Thyroid gland (tissue), 4 donors: Measurements from ENCODE around the gene STK11IP. TPM values are rescaled to one million over a fixed set of nuclear protein-coding genes. Genes with fewer than 3 reads are reported as not detected.

ENCODE experiments used
- DNase-seq, 2 donors: peaks; one replicate each; pipeline ENCODE4 v3.0.0-alpha.2; 2019
- H3K27ac ChIP-seq, 3 donors: fragments of 200-600 bp; sonication (generic); 1 replicate in 2 of 3; 2 replicates in 1 of 3; pipeline ENCODE4 v1.5.1; 2016 to 2019; ENCODE audit warnings: mild to moderate bottlenecking in 1 of 3, moderate library complexity in 1 of 3
- H3K27me3 ChIP-seq: fragments of 200-600 bp; sonication (generic); one replicate; pipeline ENCODE4 v1.5.1; 2019
- H3K36me3 ChIP-seq, 2 donors: fragments of 200-600 bp; sonication (generic); one replicate each; pipeline ENCODE4 v1.5.1; 2016 to 2019
- H3K4me1 ChIP-seq, 2 donors: fragments of 200-600 bp; sonication (generic); one replicate each; pipeline ENCODE4 v1.5.1; 2017 to 2019
- H3K4me3 ChIP-seq, 3 donors: fragments of 200-600 bp; sonication (generic); replicated peaks in 1 of 3; 1 replicate in 2 of 3; 2 replicates in 1 of 3; pipeline ENCODE4 v1.5.1; 2016; ENCODE audit warnings: mild to moderate bottlenecking in 1 of 3
- H3K9me3 ChIP-seq: fragments of 200-600 bp; sonication (generic); one replicate; pipeline ENCODE4 v1.5.1; 2017
- CTCF ChIP-seq, 6 experiments: fragments of 200-600 bp in 3 of 6; fragments of 450-650 bp in 3 of 6; sonication (generic) in 3 of 6; IDR thresholded peaks; one replicate each; pipeline ENCODE4 v1.5.1; 2016 to 2019; ENCODE audit warnings: antibody characterized with exemption in 6 of 6, mild to moderate bottlenecking in 2 of 6, inconsistent platforms in 1 of 6, moderate library complexity in 1 of 6
- POLR2A ChIP-seq, 2 donors: fragments of 450-650 bp; IDR thresholded peaks; one replicate each; pipeline ENCODE4 v1.6.1; 2017; ENCODE audit warnings: antibody characterized with exemption in 2 of 2, mild to moderate bottlenecking in 2 of 2, moderate library complexity in 1 of 2
- WGBS, 2 donors: methylation state at CpG; one replicate each; pipeline ENCODE4 v1.1.5; 2017; 5-methylcytosine and 5-hydroxymethylcytosine counted together
- intact Hi-C: fragments of 100-400 bp; cut with DNase I; formaldehyde crosslinking; loops from one replicate; pipeline ENCODE4 v1.15.1; 2023
- total RNA-seq, 4 donors: library from RNA; depleted of rRNA; stranded (reverse); fragments of >200 nt; gene quantifications; one replicate each; pipeline ENCODE4 v1.2.3, GENCODE V29; 2016

Gene STK11IP
- total RNA-seq, 4 donors from 2014 or later: 14.6 to 25.0 (median 19.7) TPM

- H3K4me1 ChIP-seq: no peaks in the 10 kb centered on the region
- H3K27me3 ChIP-seq: no peaks in the 10 kb centered on the region
- TF ChIP-seq POLR2A (IDR thresholded peaks at IDR 0.05) (no peak), CTCF (IDR thresholded peaks at IDR 0.05) (no peak)
- no peak overlapping the region for H3K4me3 ChIP-seq
- intact Hi-C loops: no loop called here
- H3K36me3 ChIP-seq: peaks cover 2 to 10% of the 10 kb centered on the region in 2 donors
- H3K27ac ChIP-seq: no peak overlapping the region
- 77 to 81% methylated on average over 11 of the region's 11 CpGs for WGBS, 2 donors
- H3K9me3 ChIP-seq: no peaks in the 10 kb centered on the region
- peak; percentile 45 to 52 for DNase-seq
Measured at GRCh38 chr2:219614076-219614860, 16.6 kb downstream of the STK11IP start.

GRCh38 chr2:219615036-219615435 lies 17.4 kb downstream of the STK11IP start:
- WGBS, 2 donors: 81 to 90% methylated on average over 6 to 11 of the region's 11 CpGs
- DNase-seq: no peak
- intact Hi-C loops: no loop called here
- Histone ChIP-seq H3K4me1 (no peaks in the 10 kb centered on the region), H3K36me3 (peaks cover 0 to 10% of the 10 kb centered on the region in 2 donors), H3K9me3 (no peaks in the 10 kb centered on the region), H3K27ac (no peak overlapping the region), H3K27me3 (no peaks in the 10 kb centered on the region), H3K4me3 (no peak overlapping the region)
- TF ChIP-seq CTCF (IDR thresholded peaks at IDR 0.05) (no peak), POLR2A (IDR thresholded peaks at IDR 0.05) (no peak)

GRCh38 chr2:219615894-219616293 lies 18.2 kb downstream of the STK11IP start:
- peaks cover 0 to 10% of the 10 kb centered on the region in 2 donors for H3K36me3 ChIP-seq
- no peaks in the 10 kb centered on the region for H3K27me3 ChIP-seq
- no peaks in the 10 kb centered on the region for H3K9me3 ChIP-seq
- no peaks in the 10 kb centered on the region for H3K4me1 ChIP-seq
- H3K27ac ChIP-seq: no peak overlapping the region
- intact Hi-C loops: no loop called here
- no peak for DNase-seq
- WGBS, 2 donors: 89 to 100% methylated on average over 1 to 9 of the region's 12 CpGs
- TF ChIP-seq POLR2A (IDR thresholded peaks at IDR 0.05): no peak
- no peak for TF ChIP-seq CTCF (IDR thresholded peaks at IDR 0.05)
- H3K4me3 ChIP-seq: no peak overlapping the region

GRCh38 chr2:219616550-219616949 lies 18.9 kb downstream of the STK11IP start:
- H3K4me1 ChIP-seq: no peaks in the 10 kb centered on the region
- no peaks in the 10 kb centered on the region for H3K27me3 ChIP-seq
- 58 to 63% methylated on average over 4 of the region's 4 CpGs for WGBS, 2 donors
- H3K4me3 ChIP-seq: no peak overlapping the region
- no peak overlapping the region for H3K27ac ChIP-seq
- H3K36me3 ChIP-seq: peaks cover 0 to 10% of the 10 kb centered on the region in 2 donors
- no peaks in the 10 kb centered on the region for H3K9me3 ChIP-seq
- intact Hi-C loops: no loop called here
- TF ChIP-seq CTCF (IDR thresholded peaks at IDR 0.05) (no peak), POLR2A (IDR thresholded peaks at IDR 0.05) (no peak)
- DNase-seq: peak; percentile 51 to 61

GRCh38 chr2:219618733-219619122 lies 21.1 kb downstream of the STK11IP start:
- no peak for DNase-seq
- Histone ChIP-seq H3K27ac (no peak overlapping the region), H3K36me3 (peaks cover 0 to 3% of the 10 kb centered on the region in 2 donors), H3K27me3 (no peaks in the 10 kb centered on the region), H3K4me1 (no peaks in the 10 kb centered on the region), H3K4me3 (no peak overlapping the region), H3K9me3 (no peaks in the 10 kb centered on the region)
- intact Hi-C loops: no loop called here
- TF ChIP-seq POLR2A (IDR thresholded peaks at IDR 0.05): no peak
- TF ChIP-seq CTCF (IDR thresholded peaks at IDR 0.05): no peak
- 95 to 98% methylated on average over 3 of the region's 3 CpGs for WGBS, 2 donors
